ENCODE measurements around the gene NFKBIE.

- TF ChIP-seq CTCF (IDR thresholded peaks at IDR 0.05) (no peak), POLR2A (IDR thresholded peaks at IDR 0.05) (no peak)
These were observed 46.0 kb upstream of the NFKBIE start for GRCh38 chr6:44311304-44311703.
